Iris pigment epithelial cell (primary cell): ENCODE measurements around the gene CRYBA2.

Experiments
- DNase-seq: peaks from one replicate; pipeline ENCODE4 v3.0.0-alpha.2; 2011; ENCODE audit warnings: low read depth

Gene CRYBA2

GRCh38 chr2:218999021-218999880 lies 6.0 kb upstream of the CRYBA2 start:
- no peak for DNase-seq

- no peak for DNase-seq
These were observed 5.3 kb upstream of the CRYBA2 start for GRCh38 chr2:218998414-218999002.

- DNase-seq, result no peak
These were observed 4.5 kb upstream of the CRYBA2 start for GRCh38 chr2:218997731-218998130.

GRCh38 chr2:218996937-218997336 lies 3.7 kb upstream of the CRYBA2 start:
- no peak for DNase-seq

GRCh38 chr2:218995972-218996711 lies 2.9 kb upstream of the CRYBA2 start:
- peak; percentile 68 for DNase-seq

GRCh38 chr2:218995561-218995960 lies 2.3 kb upstream of the CRYBA2 start:
- DNase-seq, result no peak

GRCh38 chr2:218992703-218993344 lies 398 bp downstream of the CRYBA2 start:
- no peak for DNase-seq

GRCh38 chr2:218992196-218992595 lies 1.0 kb downstream of the CRYBA2 start:
- DNase-seq, result no peak

GRCh38 chr2:218991674-218992168 lies 1.5 kb downstream of the CRYBA2 start:
- peak; percentile 43 for DNase-seq

GRCh38 chr2:218990612-218991011 lies 2.6 kb downstream of the CRYBA2 start:
- DNase-seq, result no peak

- no peak for DNase-seq
These were observed 3.2 kb downstream of the CRYBA2 start for GRCh38 chr2:218990052-218990451.

GRCh38 chr2:218988650-218989049 lies 4.6 kb downstream of the CRYBA2 start:
- DNase-seq, result no peak

- no peak for DNase-seq
These were observed 5.1 kb downstream of the CRYBA2 start for GRCh38 chr2:218988164-218988563.

- DNase-seq, result no peak
These were observed 7.0 kb downstream of the CRYBA2 start for GRCh38 chr2:218986148-218986761.

GRCh38 chr2:218985325-218986091 lies 7.7 kb downstream of the CRYBA2 start:
- no peak for DNase-seq

- no peak for DNase-seq
These were observed 8.2 kb downstream of the CRYBA2 start, which contains the start of gene FEV for GRCh38 chr2:218985021-218985324. FEV (minus strand) TSS chr2:218985184; CDS start chr2:218985075, 109 bp downstream.

- no peak for DNase-seq
These were observed 8.8 kb downstream of the CRYBA2 start for GRCh38 chr2:218984239-218985020.

GRCh38 chr2:218983934-218984238 lies 9.3 kb downstream of the CRYBA2 start:
- DNase-seq, result no peak

GRCh38 chr2:218983263-218983933 lies 9.8 kb downstream of the CRYBA2 start:
- DNase-seq, result no peak
